GM19351 (cell line): ENCODE measurements around the gene RNPS1.

Experiments used
- ATAC-seq: cut with Tn5 transposase; IDR thresholded peaks from one replicate; pipeline ENCODE4 v1.9.1; 2021; ENCODE audit warnings: mild to moderate bottlenecking, moderate library complexity; ENCODE audit not compliant: unreplicated experiment

Gene RNPS1

DNA sequence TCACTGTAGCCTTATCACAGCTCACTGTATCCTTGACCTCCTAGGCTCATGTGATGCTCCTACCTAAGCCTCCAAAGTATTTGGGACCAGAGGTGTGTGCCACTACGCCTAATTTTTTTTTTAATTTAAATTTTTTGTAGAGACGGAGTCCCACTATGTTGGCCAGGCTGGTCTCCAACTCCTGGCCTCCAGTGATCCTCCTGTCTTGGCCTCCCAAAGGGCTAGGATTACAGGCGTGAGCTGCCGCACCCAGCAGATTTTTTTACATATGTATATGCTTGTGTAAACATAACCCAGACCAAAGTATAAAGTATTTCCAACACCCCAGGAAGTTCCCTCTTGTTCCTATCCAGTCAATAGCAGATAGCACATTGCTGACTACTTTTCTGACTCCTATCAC is 51.6 kb downstream of the RNPS1 start:
- no peak for ATAC-seq

DNA sequence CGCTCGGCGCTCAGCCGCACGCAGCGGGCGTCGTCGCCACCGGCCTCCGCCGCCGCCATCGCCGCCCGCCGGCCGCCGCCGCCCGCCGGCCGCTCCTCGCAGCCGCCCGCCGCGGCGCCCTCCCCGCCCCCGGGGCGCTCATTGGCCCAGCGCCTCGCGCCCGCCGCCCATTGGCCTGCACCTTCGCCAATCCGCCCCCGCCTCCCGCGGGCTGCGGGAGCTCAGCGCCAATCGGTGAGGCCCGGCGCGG is 53.3 kb downstream of the RNPS1 start, which contains the start of gene PGP:
PGP (minus strand) TSS at position 122 of the 250 bp plus-strand sequence; CDS start at position 59, 63 bp downstream.
- peak; percentile 85 for ATAC-seq

DNA sequence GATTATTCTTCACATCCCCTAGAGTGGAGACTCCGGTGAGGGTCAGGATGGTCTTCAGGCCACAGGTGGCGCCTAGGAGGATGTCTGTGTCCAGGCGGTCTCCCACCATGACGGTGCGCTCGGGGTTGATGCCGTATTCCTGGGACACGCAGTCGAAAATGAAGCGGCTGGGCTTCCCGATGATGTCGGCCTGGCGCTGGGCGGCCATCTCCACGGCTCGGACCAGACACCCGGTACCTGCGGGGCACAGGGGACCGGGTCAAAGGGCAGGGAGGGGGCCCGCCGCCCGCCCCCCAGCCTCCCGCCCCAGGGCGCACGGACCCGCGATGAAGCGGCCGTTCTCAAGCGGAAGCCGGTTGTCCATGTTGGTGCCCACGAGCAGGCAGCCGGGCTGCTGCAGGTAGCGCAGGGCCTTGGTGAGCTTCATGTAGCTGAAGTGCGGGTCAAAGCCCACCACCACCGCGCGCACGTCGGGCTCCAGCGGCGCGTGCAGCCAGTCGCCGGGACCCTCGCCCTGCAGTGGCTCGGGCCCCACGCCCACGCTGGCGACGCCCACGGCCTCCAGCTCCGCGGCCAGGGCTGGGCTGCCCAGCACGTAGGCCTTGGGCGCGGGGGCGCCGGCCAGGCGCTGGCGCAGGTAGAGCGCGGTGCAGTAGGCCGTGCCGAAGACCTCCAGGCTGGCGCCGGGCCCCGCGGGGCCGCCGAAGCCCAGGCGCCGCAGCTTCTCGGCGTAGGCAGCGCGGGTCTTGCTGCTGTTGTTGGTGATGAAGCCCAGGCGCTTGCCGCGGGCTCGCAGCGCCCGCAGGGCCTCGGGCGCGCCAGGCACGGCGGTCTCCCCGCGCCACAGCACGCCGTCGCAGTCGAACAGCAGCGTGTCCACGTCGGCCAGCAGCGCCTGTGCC is 53.9 kb downstream of the RNPS1 start:
- no peak for ATAC-seq

DNA sequence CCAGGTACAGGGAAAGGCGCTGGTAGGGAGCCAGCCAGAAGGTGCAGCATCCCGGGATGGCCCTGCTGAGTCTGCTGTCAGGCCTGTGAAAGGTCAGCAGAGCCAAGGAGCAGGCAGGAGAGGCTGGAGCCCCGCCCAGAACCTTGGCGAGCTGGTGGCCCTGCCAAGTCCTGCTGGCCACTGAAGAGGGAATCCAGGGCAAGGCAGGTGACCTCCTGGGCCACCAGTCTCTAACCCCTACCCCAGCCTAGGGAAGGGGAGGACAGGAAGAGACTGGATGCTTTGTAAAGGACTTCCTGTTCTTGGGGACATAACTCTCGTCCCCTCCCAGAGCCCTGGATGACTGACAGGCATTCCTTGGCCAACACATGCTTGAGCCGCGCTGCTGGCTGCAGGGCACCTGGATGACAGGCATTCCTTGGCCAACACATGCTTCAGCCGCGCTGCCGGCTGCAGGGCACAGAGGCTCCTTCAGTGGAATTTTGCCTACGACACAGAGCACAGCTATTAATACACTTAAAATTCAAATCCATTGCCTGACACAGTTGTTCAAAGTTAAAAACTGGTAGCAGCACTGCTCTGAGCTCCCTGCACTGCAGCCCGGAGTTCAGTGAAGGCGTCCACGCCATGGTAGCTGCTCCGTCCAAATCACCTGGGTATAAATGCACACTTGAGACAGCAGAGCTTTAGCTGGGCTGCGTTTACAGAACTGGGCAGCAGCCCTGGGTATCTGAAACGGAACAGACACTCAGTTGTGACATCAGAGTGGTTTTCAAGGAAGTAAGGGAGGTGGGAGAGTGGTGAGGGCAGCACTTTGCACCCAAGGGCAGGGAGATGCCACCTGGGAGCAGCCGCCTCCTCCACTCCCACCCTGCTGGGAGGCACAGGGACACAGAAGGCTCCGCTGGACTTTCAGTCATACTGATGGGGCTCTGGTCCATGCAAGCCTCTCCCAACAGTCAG is 55.3 kb downstream of the RNPS1 start:
- ATAC-seq: no peak

DNA sequence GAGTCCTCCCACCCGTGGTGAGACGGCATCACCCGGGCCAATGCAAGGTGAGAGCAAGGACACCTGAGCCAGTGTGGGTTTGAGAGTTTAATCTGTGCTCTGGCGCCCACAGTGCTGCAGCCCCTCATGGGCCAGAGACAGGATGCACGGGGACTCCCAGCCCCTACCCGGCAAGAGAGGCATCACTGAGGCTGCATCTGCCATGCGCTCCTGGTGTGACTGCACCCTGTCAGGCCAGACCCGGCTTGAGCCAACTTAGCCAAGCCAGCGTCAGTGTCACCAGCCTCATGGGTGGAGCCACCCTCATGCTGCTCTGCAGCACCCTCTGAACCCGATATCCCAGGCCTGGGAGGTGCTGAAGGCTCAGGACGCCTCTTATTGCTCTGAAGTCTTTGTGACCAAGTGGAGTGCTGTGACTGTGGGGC is 56.0 kb downstream of the RNPS1 start:
- no peak for ATAC-seq

DNA sequence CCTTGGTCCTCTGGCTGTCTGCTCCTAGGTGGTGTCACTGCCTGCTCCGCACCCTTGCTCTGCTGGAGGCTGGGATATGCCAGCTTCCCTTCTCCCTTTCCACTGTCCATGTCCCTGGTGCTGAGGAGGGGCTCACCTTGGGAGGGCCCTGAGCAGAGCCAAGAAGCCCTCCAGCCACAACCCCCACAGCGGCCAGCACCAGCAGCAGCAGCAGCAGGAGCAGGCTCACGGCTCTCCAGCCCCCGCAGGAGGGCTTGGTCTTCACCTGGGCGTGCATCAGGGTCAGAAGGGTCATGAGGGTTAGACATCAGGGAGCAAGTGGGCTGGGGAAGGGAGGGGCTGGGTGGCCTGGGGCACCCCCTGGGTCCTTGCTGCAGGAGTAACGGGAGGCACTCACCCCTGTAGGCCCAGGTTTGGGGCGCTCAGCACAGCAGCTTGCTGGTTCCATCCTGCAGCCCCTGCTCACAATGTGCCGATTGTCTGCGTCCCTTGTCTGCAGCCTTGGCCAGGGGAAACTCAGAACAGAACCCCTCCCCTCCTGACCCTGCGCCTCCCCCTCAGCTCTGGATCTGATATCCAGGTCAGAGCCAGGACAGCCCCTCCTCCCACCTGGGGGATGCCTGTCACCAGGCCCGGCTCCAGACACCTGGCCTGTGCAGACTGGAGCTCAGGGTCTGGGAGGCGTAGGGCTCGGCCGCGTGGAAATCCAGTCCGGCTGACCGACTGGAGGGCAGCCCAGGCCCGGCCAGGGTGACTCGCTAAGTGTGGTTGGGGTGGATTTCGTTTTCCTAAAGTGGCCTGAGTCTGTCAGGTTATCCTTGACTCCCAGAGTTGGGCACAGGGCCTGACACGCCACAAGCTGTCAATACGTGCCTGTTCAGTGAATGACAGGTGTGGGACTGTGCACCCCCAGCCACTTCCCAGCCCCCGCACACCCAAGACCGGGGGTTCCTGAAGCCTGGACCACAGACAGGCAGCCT is 57.2 kb downstream of the RNPS1 start, which contains the start of gene BRICD5:
BRICD5 (minus strand) TSS at position 478 of the 980 bp plus-strand sequence; CDS start at position 448, 30 bp downstream.
- no peak for ATAC-seq

DNA sequence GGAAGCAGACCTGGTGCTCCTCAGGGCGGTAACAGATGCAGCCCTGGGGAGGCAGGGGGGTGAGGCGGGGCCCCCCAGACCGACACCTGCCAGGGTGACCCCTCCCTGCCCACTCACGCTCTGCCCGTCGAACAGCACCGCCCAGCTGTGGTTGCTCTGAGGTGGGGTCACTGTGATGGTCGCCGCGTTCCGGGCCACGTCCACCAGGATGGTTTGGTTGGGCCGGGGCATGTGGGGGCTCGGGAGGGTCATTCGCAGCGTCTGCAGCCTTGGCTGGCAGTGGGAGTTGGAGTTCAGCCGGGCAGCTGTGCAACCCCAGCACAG is 58.0 kb downstream of the RNPS1 start:
- no peak for ATAC-seq

DNA sequence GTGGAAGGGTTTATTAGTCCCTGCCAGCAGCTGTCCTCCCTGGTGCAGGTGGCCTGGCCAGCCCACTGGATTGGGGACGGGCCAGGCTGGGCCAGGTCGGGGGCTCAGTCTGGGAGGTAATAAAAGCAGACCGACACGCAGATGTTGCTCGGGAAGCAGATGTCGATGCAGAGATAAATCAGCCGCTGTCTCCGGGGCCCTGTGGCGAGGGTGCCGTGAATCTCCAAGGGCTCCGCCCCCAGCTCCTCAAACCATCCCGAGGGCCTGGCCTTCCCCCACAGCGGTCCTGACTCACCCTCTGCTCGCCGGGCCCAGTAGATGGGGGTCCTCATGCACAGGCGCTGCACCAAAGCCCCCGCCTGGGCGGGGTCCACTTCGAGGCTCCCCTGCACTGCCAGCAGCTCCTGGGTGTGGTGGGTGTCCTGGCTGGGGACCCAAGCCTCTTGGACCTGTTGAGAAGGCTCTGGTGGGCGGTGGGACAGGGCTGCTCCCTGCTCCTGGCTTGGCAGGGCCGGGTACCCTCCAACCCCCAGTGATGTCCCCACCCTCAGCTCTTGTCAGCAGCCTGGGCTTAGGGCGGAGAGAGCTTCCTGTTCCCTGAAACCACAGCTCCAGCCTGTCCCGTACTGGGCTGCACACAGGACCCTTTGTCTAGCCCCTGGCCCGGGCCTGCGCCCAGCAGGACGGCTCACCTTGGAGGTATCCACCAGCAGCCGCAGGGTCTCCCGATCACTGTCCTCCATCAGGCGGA is 58.5 kb downstream of the RNPS1 start:
- ATAC-seq: no peak

DNA sequence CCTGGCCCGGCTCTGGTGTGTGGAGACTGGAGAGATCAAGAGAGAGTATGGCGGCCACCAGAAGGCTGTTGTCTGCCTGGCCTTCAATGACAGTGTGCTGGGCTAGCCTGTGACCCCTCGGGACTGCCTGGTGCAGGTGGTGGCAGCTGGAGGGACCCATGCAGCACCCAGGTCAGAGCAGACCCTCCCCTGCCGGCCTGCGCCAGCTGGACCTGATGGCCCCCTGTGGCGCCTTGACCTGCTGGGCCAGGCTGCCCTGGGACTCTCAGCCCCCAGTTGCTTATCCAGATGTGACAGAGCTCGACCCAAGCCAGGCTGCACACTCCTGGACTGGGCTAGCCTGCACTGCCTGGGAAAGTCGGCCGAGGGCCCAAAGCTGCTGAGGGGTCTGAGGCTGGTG is 59.2 kb downstream of the RNPS1 start:
- ATAC-seq: no peak

DNA sequence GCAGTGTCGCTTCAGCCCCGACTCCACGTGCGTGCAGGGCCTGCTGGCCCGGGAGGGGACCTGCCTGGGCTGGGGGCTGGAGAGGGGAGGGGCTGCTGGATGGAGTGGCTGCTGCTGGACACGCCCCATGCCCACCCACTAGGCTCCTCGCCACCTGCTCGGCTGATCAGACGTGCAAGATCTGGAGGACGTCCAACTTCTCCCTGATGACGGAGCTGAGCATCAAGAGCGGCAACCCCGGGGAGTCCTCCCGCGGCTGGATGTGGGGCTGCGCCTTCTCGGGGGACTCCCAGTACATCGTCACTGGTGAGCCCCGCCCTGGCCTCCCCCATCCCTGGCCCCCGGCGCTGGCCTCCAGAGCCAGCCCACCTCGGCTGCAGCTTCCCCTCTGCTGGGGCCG is 59.6 kb downstream of the RNPS1 start:
- no peak for ATAC-seq

DNA sequence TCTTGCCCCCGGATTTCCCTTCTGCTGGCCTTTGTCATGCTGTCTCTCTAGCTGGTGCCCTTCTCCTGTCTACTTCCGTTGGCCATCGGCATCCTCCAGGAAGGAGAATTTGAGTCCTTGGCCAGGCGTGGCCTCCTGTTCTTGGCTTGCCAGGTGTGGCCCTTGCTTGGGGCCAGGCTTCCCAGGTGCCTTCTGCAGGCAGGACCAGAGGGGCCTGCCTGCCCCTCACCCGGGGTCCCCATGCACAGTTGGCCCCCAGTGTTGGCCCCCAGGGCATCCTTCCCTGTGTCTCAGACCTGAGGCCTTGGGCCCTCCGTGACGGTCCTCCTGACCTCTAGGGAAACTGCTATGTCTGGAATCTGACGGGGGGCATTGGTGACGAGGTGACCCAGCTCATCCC is 60.1 kb downstream of the RNPS1 start:
- no peak for ATAC-seq

DNA sequence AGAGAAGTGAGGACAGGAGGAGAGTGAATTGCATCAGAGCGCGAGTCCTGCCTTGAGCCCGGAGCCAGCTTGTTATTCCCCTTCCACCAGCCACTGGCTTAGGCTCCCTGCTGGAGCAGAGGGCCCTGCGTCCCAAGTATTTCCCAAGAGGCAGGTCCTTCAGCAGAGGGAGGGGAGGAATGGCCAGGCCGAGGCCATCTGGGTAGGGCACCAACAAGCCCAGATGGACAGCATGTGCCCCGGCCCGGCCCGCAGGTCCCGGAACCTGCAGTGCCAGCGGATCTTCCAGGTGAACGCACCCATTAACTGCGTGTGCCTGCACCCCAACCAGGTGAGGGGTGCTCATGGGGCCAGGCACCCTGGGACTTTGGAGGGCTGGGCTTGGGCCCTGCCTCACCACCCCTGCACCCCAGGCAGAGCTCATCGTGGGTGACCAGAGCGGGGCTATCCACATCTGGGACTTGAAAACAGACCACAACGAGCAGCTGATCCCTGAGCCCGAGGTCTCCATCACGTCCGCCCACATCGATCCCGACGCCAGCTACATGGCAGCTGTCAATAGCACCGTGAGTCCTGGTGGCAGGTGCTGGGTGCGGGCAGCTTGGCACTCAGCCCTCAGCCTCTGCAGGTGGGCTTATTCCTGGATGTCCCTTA is 61.0 kb downstream of the RNPS1 start:
- no peak for ATAC-seq

DNA sequence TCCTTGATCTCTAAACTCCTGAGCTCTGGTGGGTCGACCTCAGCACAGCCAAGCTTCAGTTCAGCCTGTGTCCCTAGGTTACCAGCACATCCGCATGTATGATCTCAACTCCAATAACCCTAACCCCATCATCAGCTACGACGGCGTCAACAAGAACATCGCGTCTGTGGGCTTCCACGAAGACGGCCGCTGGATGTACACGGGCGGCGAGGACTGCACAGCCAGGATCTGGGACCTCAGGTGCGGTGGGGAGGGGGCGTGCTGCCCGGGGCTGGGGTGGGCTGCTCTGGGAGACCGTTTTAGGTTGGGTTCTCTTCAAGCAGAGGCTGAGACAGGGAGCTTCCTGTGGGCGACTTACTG is 61.5 kb downstream of the RNPS1 start:
- ATAC-seq: no peak

DNA sequence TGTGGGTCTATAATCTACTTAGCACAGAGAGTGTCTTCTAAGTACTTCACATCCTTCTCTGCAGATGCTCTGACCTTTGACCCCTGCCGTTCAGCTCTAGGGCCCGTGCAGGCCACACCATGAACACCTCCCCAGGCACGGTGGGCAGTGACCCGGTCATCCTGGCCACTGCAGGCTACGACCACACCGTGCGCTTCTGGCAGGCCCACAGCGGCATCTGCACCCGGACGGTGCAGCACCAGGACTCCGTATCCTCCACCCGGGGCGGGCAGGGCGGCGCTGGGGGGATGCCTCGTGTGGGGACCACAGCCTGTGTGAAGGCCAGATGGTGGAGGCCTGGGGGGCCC is 62.0 kb downstream of the RNPS1 start:
- ATAC-seq: peak; percentile 29

DNA sequence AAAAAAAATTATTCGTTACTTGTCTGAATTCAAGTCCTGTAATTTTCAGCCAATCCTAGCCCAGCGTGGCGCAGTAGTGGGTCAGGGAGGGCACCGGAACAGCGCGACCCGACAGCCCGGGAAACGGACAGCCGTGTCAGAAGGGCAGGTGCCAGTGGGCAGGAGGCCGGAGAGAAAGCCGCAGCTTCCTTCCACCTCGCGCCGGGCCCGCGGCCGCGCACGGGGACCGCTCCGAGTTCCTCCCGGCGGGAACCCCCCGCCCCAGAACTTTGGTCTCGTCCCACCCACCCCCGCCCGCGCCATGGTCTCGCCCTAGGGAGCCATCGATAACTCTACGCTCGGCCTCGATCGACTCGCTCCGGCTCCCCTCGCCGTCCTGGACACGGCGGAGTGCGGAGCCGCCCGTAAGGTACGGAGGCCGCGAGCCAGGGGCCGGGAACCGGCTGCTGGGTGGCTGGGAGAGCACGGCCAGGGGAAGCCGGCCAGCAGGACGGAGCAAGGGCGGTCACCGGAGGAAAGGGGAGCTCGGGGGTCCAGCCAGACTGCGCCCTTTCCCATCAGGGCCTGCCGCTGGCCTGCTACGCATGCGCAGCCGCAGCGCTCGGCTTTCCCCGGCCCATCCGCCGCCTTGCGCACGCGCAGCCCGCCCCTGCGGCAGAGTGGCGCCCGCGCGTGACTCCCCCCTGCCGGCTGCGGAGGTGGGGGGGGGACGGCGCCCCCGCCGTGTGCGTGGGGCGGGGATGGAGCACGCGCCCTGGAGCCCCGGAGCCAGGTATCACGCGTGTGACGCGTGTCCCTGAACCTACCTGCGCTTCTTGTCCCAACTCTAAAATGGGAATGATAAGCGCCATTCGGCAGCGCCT is 62.6 kb downstream of the RNPS1 start, which contains the start of gene MLST8:
MLST8 (plus strand) TSS at position 351 of the 863 bp plus-strand sequence. CDS start 632 bp downstream, outside the sequence.
- peak; percentile 70 for ATAC-seq

DNA sequence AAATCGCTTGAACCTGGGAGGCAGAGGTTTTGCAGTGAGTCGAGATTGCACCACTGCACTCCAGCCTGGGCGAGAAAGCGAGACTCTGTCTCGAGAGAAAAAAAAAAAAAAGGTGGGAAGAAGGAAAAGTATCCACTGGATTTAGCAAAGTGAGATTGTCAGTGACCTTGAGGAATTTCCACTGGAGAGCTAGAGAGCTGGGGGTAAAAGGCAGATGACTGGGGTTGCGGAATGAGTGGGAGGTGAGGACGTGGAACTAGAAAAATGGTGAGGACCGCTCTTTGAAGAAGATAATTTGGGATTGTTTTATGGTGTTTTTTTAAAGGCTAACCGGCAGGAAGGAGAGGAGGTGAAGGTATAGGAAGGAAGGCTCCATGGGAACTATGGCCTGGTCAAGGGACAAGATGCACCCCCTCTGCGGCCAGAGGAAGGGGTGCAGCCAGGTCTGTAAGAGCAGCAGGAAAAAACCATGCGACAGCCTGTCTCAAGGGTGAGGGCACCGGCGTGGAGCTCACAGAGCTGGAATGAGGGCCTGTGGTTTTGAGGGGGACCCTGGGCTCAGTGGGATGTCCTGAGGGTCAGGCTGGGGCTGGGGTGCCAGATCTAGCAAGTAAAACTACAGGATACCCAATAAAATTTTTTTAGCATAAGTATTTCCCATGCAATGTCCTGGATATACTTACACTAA is 63.4 kb downstream of the RNPS1 start:
- ATAC-seq: no peak
